Right lobe of liver (tissue), 4 donors: ENCODE data around the gene AFDN.

Experiments used
- POLR2A ChIP-seq: fragments of 450-650 bp; IDR thresholded peaks from one replicate; pipeline ENCODE4 v1.6.1; 2017; ENCODE audit warnings: antibody characterized with exemption, mild to moderate bottlenecking
- TF ChIP-seq, protein P1 (sequence below), 4 donors: fragments of 200-600 bp in 3 of 4; fragments of 450-650 bp in 1 of 4; IDR thresholded peaks; one replicate each; pipeline versions ENCODE4 v1.5.1 to v1.8.0; 2016 to 2022; ENCODE audit warnings: antibody characterized with exemption in 4 of 4, mild to moderate bottlenecking in 2 of 4
- donor health status: DM: no; HTN: no; CAD: no.
- donor health status: DM: no; HTN: no; CAD: no.
- donor health status: DM: no; HTN: yes; CAD: no.

GRCh38 chr6:167944130-167944529, 117.4 kb downstream of the AFDN start:
- TF ChIP-seq, protein P1, sequence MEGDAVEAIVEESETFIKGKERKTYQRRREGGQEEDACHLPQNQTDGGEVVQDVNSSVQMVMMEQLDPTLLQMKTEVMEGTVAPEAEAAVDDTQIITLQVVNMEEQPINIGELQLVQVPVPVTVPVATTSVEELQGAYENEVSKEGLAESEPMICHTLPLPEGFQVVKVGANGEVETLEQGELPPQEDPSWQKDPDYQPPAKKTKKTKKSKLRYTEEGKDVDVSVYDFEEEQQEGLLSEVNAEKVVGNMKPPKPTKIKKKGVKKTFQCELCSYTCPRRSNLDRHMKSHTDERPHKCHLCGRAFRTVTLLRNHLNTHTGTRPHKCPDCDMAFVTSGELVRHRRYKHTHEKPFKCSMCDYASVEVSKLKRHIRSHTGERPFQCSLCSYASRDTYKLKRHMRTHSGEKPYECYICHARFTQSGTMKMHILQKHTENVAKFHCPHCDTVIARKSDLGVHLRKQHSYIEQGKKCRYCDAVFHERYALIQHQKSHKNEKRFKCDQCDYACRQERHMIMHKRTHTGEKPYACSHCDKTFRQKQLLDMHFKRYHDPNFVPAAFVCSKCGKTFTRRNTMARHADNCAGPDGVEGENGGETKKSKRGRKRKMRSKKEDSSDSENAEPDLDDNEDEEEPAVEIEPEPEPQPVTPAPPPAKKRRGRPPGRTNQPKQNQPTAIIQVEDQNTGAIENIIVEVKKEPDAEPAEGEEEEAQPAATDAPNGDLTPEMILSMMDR (IDR thresholded peaks at IDR 0.05), result no peak
- no peak for TF ChIP-seq POLR2A
